TTC549 (cell line): ENCODE measurements around the gene TOP2A.

Source experiments
- FAIRE-seq: peaks from 2 replicates; lab custom pipeline; 2012; peaks lifted over from hg19 to GRCh38; lab: Jason Lieb, UNC

Gene TOP2A, protein sequence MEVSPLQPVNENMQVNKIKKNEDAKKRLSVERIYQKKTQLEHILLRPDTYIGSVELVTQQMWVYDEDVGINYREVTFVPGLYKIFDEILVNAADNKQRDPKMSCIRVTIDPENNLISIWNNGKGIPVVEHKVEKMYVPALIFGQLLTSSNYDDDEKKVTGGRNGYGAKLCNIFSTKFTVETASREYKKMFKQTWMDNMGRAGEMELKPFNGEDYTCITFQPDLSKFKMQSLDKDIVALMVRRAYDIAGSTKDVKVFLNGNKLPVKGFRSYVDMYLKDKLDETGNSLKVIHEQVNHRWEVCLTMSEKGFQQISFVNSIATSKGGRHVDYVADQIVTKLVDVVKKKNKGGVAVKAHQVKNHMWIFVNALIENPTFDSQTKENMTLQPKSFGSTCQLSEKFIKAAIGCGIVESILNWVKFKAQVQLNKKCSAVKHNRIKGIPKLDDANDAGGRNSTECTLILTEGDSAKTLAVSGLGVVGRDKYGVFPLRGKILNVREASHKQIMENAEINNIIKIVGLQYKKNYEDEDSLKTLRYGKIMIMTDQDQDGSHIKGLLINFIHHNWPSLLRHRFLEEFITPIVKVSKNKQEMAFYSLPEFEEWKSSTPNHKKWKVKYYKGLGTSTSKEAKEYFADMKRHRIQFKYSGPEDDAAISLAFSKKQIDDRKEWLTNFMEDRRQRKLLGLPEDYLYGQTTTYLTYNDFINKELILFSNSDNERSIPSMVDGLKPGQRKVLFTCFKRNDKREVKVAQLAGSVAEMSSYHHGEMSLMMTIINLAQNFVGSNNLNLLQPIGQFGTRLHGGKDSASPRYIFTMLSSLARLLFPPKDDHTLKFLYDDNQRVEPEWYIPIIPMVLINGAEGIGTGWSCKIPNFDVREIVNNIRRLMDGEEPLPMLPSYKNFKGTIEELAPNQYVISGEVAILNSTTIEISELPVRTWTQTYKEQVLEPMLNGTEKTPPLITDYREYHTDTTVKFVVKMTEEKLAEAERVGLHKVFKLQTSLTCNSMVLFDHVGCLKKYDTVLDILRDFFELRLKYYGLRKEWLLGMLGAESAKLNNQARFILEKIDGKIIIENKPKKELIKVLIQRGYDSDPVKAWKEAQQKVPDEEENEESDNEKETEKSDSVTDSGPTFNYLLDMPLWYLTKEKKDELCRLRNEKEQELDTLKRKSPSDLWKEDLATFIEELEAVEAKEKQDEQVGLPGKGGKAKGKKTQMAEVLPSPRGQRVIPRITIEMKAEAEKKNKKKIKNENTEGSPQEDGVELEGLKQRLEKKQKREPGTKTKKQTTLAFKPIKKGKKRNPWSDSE (N-terminal part only)

DNA sequence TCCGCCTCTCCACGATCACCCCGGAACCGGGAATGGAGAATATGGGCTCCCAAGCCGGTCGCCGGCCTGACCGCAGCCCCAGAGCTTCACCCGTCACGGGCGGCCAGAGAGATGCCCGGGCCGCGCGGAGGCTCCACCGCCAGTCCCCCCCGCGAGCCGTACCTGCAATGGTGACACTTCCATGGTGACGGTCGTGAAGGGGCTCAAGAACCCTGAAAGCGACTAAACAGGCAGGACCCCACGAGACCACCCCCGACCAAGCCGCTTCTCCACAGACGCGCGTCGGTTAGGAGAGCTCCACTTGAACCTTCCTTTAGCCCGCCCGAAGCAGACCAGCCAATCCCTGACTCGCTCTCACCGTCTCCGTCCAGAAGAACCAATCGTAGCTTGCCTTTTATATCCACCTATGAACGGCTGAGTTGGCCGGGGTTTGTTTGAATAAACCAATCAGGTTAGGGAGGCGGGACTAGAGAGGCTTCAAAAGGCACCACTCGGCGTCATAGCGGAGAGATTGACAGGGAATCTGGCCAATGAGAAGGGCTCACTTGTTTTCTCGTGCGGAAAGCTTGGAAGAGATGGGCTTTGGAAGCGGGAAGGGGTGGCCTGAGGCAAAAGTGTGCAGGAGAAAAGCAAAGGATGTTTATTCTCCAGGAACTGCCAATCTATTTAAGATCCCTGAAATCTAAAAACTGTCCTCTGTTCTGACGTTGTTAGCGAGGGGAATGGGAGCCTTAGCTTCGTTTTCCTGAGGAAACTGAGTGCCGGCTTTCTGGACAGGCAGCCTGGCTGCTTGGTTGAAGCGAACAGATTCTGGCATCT lies at the start of gene TOP2A:
Gene TOP2A, minus strand, starts transcription at position 288 of the 819 bp plus-strand sequence. Its CDS starts 105 bp downstream, at position 183.
- FAIRE-seq, result peak; percentile 97

DNA sequence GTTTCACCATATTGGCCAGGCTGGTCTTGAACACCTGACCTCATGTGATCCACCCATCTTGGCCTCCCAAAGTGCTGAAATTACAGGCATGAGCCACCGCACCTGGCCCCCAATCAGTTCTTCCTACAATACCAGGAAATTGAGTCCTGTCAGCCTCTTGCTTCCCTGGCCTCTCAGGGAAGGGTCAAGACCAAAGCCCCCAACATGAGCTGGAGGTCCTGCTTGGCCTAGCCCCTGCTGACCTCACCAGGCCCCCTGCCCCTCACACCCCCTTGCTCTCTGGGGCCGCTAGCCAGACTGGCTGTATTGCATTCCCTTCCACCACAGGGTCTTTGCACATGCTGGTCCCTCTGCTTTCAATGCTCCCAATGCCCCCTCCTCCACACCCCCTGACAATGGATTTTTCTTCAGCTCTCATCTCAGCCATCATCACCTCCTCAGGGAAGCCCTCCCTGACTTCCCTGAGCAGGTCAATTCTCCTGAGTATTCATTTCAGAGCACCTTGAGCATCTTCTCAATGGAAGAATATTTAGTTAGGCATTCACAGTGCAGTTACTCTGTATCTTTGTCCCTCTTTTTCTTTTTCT lies 49.7 kb upstream of the TOP2A start:
- no peak for FAIRE-seq

DNA sequence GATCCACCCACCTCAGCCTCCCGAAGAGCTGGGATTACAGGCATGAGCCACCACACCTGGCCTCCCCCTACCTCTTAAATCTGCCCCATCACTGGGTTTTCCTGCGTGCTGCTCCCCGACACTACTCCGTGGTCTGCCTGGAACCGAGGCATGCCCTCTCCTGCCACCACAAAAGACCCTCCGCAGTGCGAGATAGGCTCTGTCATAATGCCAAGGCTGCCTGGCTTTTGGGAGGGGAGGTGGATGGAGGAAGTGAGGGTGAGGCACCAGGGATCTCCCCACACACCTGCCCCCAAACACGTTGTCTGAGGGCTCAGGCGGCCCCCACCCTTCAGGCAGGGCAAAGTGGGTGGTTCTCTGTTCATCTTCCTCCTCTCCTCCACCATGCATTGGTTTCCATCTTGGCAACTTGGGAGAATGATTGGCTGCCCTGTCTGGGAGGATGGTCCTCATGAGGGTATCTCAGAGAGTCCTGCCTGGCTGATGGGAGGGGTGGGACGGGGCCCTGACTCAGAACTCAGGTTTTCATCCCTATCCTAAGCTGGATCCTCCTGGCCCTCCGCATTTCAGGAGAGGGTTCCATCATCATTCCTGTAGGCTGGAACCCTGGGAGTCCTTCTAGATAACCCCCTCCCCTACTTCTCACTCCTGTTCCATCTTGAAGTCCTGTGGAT lies 48.7 kb upstream of the TOP2A start:
- no peak for FAIRE-seq

DNA sequence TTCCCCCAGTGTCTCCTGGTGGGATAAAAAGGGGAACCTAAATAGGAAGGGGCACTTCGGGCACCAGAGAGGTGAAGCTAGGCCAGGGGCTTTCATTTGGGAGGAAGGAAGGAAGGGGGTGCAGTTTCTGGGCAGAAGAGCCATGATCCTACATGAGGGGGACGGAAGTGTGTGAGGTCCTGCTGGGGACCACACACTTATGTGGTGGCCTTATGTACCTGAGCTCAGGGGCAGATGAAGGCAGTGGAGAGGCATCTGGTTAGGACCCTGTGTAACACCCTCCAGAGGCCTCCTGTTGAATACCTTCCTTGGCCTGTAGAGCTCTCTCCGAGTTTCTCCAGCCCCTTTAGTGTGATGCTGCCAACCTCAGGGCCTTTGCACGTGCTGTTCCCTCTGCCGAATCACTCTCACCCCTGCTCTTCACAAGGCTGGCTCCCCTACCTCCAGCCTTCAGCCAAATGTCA lies 46.7 kb upstream of the TOP2A start:
- no peak for FAIRE-seq

DNA sequence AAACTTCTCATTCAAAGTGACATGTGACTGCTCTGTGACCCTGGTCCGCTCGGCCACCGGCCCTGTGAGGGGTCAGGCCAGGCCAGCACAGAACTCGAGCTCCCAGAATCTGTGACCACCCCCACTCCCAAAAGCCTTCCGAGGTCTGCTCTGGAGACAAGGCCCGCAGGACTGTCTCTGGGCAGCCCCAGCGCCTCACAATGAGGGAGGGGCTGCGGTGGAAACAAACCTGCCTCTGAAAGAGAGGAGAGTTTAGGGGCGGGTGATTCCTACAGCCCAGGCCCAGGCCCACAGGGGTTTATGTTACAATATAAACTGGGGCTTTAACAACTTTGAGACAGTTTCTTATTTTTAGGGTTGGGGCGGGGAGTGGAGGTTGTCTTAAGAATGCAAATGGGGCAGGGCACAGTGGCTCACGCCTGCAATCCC lies 45.4 kb upstream of the TOP2A start:
- no peak for FAIRE-seq

DNA sequence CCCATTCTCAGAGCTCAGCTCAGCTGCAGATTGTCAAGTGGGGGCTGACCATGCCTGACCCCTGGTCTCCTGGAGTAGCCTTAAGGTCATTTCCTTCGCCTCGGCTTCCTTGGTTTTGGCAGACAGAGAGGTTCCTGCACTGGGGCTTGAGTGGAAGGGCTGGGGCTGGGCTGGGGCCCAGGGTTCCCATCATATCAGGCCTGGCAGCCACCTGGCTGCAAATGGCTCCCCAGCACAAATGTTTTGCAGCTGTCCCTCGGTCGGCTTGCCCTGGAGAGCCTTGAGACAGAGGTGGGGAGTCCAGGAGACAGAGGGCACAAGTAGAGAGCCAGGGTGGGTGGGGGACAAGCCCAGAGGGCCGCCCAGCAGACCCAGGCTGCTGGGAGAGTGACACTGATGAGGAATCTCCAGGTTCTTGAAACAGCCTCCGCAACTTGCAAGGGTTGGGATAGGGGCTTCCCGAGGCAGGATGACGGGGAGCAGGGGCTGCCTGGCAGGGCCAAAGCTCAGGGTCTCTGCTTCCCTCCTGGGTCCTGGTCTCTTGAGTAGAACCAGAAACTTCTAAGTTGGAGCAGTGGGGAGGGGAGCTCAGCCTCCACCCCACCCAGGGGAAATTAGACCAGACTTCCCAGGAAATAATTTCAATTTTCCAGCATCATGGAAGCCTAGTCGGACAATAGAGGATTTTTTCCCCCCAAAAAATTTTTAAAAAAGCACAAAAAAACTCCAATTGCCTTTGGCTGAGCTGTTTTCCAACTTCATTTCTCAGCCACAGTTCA lies 44.8 kb upstream of the TOP2A start:
- FAIRE-seq, result no peak

DNA sequence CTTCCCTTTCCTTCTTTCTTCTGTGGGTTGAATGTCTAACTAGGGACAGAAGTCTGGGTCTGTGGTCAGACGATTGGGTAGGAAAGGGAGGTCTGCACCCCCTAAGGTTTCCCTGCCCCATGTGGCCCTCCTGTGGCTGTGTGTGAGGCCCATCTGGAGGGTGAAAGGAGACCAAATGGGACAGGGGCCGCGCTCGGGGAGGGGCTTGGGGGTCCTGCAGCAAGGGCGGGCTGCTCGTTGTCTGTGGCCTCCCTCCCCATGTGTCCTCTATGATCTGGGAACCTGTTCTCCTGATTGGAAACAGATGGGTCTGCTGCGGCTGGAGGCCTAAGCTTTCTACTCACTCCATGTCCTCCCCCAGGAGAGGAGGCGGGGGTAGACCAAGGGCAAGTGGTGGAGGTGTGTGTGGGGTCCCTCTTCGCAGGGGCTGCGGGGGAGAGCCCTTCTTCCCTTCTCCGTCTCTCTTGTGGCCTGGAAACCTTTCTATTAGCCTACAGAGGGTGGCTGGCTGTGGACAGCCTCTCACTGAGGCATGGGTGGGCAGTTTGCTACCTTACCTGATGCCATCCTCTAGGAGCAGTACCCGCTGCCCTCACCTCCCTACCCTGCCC lies 44.1 kb upstream of the TOP2A start:
- FAIRE-seq, result no peak

DNA sequence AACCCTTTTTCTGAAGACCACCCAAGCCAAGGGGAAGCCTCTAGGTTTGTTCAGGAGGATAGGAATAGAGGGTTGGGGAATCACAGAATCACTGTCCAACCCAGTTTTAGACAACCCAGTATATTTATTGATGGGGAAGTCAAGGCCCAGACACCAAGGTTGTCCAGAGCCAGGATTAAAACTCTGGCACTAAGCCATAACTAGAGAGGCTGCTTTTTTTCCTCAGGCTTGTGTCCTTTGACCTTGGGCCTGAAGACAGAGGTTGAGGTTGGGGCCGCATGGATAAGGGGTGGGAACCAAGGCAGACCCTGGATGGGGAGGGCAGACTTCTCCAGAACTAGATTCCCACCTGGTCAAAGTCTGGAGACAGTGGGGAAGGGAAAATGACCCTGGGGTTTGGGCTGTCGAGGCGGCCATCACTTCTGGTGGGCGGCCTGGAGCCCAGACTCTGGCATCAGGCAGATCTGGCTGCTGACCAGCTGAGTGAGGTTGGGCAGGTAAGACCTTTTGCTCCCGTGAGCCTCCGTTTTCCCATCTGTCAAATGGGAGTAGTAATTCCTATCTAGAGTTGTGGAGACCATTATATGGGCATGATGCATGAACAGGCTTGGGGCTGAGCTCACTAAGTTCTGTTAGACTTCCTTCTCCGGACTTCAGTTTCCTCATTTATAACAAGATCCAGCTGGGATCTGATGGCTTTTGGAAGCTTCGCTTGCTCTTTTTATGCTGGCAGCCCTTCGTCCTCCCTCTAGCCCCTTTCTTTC lies 43.5 kb upstream of the TOP2A start:
- no peak for FAIRE-seq

DNA sequence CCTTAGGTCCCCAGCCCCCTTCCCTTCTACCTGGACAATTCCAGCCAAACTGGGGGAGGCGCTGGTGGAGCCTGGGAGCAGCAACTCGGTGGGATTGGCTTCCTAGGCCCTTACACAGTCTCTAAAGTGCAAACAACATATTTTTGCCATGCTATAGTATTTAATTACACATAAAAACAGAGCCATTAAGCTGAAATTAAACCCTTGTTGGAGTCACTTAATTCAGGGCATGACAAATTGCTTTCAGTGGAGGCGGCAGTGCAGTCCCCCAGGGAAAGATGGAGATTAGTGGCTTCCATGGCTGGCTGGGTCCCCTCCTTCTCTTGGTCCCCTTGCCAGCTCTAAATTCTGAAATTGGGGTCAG lies 42.9 kb upstream of the TOP2A start:
- FAIRE-seq, result no peak

DNA sequence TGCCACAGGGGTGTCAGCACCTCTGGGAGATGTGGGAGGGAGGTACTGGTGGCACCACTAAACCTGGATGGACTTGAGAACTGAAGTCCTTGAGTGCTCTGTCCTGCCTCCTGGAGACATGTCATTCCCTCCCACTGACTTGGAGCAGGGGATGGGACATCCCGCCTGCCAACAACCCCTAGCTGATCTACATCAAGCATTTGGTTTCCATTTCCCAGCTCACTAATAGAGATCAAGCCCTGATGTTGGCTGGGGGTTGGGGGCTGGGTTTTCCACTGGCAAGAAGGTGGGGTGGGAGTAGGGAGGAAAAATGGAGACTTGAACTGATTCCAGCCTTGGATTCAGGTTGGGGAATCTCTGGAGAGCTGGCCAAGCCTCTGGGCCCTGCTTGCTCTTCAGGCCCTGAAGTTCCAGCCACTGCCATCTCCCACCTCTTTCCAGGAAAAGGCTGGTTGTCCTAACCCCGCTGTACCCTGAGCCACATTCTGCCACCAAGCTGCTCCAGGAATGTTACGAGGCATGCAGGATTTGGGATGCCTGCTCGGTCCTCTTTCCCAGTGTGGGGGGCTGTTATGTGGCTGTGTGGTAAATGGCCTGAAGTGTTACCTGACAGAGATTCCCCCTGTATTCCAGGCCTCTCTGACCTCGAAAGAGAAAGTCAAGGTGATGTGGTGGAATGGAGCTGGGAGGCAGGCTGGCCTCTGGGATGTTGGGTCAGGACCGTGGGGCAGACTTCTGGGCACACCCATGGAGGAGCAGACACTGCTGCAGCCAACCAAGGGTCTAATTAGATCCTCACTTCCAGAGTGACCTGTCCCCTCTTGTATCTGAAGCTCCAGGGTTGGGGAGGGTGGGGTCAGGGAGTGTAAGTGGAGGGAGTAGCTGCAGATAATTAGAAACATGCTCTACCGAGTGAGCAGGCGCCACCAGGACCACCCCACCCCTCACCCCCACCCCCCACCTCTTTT lies 42.2 kb upstream of the TOP2A start:
- no peak for FAIRE-seq

DNA sequence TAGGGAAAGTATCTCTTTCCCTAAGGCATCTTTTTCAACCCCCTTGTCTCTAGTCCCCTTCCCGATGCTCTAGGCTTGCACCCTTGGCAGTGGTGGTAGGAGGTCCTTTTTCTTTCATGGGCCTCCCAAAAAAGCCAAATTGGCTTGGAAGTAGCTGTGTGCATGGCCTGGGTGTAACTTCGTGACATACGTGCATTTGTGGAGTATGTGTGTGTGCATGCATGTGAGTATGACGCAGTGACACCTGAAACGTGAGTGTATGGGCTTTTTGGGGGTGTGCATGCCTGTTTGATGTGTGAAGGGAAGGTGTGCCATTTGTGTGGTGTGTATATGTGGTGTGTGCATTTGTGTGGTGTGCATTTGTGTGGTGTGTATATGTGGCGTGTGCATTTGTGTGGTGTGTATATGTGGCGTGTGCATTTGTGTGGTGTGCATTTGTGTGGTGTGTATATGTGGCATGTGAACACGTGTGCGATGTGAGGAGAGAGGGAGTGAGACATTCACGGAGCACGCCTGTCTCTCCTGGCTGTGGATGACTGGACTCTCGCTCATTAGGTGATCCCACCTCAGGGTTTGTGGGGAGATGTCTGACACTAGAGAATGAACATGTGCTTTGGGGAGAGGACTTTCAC lies 41.3 kb upstream of the TOP2A start:
- FAIRE-seq, result no peak

DNA sequence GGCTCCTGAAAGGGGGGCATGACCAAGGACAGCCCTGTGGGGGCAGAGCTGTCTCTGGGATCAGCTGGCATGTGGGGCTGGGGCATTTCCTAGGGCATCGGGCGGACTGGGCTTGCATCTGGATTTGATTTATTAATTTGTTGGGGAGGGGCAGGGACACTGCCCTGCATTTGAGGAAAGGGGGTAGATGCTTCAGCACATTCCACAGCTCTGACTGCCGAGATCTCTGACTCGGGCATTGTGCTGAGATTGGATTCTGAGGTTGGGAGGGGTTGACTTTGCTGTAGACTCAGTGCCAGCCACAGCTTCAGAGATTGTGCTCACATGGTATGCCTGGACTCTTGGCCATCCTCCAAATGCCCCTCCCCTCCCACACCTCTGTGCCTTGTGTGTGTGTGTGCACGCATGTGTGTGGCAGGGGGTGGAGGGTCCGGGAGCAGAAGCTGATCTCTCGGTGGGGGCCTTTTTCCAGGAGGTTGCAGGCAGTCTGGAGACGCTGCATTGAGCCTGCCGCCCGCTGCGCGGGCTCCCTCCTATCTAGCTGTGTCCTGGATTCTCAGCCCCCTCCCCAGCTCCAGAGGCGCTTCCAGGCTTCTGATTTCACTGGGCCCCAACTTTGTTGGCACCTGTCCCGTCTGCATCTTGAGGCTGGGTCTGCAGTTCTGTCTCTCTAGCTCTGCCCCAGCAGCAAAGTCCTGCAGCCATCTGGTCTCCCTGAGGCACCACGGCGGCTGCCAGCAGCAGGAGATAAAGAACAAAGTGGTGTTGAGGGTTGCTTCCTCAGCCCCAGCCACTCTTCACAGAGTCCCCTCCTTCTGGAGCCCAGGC lies 40.5 kb upstream of the TOP2A start:
- no peak for FAIRE-seq

DNA sequence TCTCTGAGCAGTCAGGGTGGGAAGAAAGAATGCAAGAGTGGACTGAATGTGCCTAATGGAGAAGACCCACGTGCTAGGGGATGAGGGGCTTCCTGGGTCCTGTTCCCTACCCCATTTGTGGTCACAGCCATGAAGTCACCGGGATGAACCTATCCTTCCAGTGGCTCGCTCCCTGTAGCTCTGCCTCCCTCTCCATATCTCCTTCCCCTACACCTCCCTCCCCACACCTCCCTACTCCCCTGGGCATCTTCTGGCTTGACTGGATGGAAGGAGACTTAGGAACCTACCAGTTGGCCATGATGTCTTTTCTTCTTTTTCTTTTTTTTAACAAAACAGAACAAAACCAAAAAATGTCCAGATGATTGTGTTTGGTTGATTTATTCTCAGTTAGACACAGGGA lies 39.7 kb upstream of the TOP2A start:
- no peak for FAIRE-seq

DNA sequence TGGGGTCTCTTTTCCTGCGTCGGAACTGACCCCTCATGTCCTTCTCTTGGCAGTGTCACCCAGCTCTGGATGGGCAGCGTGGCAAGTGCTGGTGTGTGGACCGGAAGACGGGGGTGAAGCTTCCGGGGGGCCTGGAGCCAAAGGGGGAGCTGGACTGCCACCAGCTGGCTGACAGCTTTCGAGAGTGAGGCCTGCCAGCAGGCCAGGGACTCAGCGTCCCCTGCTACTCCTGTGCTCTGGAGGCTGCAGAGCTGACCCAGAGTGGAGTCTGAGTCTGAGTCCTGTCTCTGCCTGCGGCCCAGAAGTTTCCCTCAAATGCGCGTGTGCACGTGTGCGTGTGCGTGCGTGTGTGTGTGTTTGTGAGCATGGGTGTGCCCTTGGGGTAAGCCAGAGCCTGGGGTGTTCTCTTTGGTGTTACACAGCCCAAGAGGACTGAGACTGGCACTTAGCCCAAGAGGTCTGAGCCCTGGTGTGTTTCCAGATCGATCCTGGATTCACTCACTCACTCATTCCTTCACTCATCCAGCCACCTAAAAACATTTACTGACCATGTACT lies 38.8 kb upstream of the TOP2A start:
- no peak for FAIRE-seq

DNA sequence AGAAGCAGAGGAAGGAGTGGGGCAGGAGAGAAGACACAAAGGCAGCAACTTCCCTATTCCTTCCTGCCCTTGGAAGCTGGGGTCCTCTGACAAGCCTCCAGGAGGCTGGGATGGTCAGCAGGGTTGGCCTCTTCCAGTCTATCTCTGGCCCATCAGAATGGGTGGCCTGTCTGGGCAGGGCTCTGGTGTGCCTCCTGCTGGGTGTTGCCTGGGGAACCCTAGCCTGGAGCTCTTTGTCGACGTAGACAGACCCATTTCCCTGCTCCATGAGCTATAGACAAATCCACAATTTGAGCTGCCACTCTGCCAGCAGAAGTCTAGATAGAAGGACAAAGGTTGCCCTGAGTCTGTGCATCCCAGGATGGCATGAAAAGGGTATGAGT lies 36.9 kb upstream of the TOP2A start:
- no peak for FAIRE-seq
